ENCODE measurements around the gene CA5A.
A peak's percentile ranks its signal among the peaks of the same experiment; 100 is the strongest.

CA5A gene

GRCh38 chr16:87854907-87855683, 81.2 kb downstream of the CA5A start:
- FAIRE-seq (no peak), DNase-seq (ENCODE audit: insufficient read length) (no peak)
- TF ChIP-seq POLR2AphosphoS5 (IDR thresholded peaks at IDR 0.05; ENCODE audit: low read depth, low read length), result no peak
- TF ChIP-seq TAF1 (IDR thresholded peaks at IDR 0.05; ENCODE audit: borderline replicate concordance, low read depth, low read length), result no peak

GRCh38 chr16:87854053-87854906, 82.0 kb downstream of the CA5A start:
- TF ChIP-seq TAF1 (IDR thresholded peaks at IDR 0.05; ENCODE audit: borderline replicate concordance, low read depth, low read length) (no peak), POLR2A (IDR thresholded peaks at IDR 0.05; ENCODE audit: low read depth, low read length) (no peak; the same call in 1 of the 2 replicates), POLR2AphosphoS5 (IDR thresholded peaks at IDR 0.05; ENCODE audit: low read depth, low read length) (no peak)
- no peak for FAIRE-seq

GRCh38 chr16:87853411-87854052, 82.8 kb downstream of the CA5A start:
- DNase-seq (ENCODE audit: insufficient read length) (peak; percentile 92), FAIRE-seq (peak; percentile 82)
- TF ChIP-seq TAF1 (IDR thresholded peaks at IDR 0.05; ENCODE audit: borderline replicate concordance, low read depth, low read length), result no peak
- TF ChIP-seq POLR2A (IDR thresholded peaks at IDR 0.05; ENCODE audit: low read depth, low read length), result peak; percentile 56; the same call in 1 of the 2 replicates
- peak; percentile 18; the same call in 1 of the 2 replicates for TF ChIP-seq POLR2AphosphoS5 (IDR thresholded peaks at IDR 0.05; ENCODE audit: low read depth, low read length)

More at GRCh38 chr16:87854053-87854906, 82.0 kb downstream of the CA5A start:
- no peak for DNase-seq (ENCODE audit: insufficient read length)

GRCh38 chr16:87851601-87852000, 84.7 kb downstream of the CA5A start:
- DNase-seq (ENCODE audit: insufficient read length), result no peak
- FAIRE-seq, result no peak
- no peak for TF ChIP-seq TAF1 (IDR thresholded peaks at IDR 0.05; ENCODE audit: borderline replicate concordance, low read depth, low read length)
- TF ChIP-seq POLR2AphosphoS5 (IDR thresholded peaks at IDR 0.05; ENCODE audit: low read depth, low read length), result no peak
- no peak for TF ChIP-seq POLR2A (IDR thresholded peaks at IDR 0.05; ENCODE audit: low read depth, low read length)

- FAIRE-seq, result no peak
- TF ChIP-seq POLR2A (IDR thresholded peaks at IDR 0.05; ENCODE audit: low read depth, low read length) (no peak), TAF1 (IDR thresholded peaks at IDR 0.05; ENCODE audit: borderline replicate concordance, low read depth, low read length) (no peak), POLR2AphosphoS5 (IDR thresholded peaks at IDR 0.05; ENCODE audit: low read depth, low read length) (no peak)
- no peak for DNase-seq (ENCODE audit: insufficient read length)
Measured at GRCh38 chr16:87851141-87851587, 85.2 kb downstream of the CA5A start.

- TF ChIP-seq POLR2A (IDR thresholded peaks at IDR 0.05; ENCODE audit: low read depth, low read length) (no peak), TAF1 (IDR thresholded peaks at IDR 0.05; ENCODE audit: borderline replicate concordance, low read depth, low read length) (no peak), POLR2AphosphoS5 (IDR thresholded peaks at IDR 0.05; ENCODE audit: low read depth, low read length) (no peak)
- DNase-seq (ENCODE audit: insufficient read length) (peak; percentile 92), FAIRE-seq (peak; percentile 56)
Measured at GRCh38 chr16:87850009-87851006, 86.0 kb downstream of the CA5A start.

- TF ChIP-seq POLR2A (IDR thresholded peaks at IDR 0.05; ENCODE audit: low read depth, low read length) (no peak), TAF1 (IDR thresholded peaks at IDR 0.05; ENCODE audit: borderline replicate concordance, low read depth, low read length) (no peak), POLR2AphosphoS5 (IDR thresholded peaks at IDR 0.05; ENCODE audit: low read depth, low read length) (no peak)
- DNase-seq (ENCODE audit: insufficient read length) (no peak), FAIRE-seq (no peak)
Measured at GRCh38 chr16:87849419-87850008, 86.8 kb downstream of the CA5A start.

GRCh38 chr16:87848676-87849345, 87.5 kb downstream of the CA5A start:
- FAIRE-seq, result no peak
- DNase-seq (ENCODE audit: insufficient read length), result no peak
- TF ChIP-seq TAF1 (IDR thresholded peaks at IDR 0.05; ENCODE audit: borderline replicate concordance, low read depth, low read length) (no peak), POLR2A (IDR thresholded peaks at IDR 0.05; ENCODE audit: low read depth, low read length) (no peak), POLR2AphosphoS5 (IDR thresholded peaks at IDR 0.05; ENCODE audit: low read depth, low read length) (no peak)

GRCh38 chr16:87847785-87848675, 88.3 kb downstream of the CA5A start:
- TF ChIP-seq TAF1 (IDR thresholded peaks at IDR 0.05; ENCODE audit: borderline replicate concordance, low read depth, low read length), result no peak
- no peak for TF ChIP-seq POLR2AphosphoS5 (IDR thresholded peaks at IDR 0.05; ENCODE audit: low read depth, low read length)
- no peak; the same call in 1 of the 2 replicates for TF ChIP-seq POLR2A (IDR thresholded peaks at IDR 0.05; ENCODE audit: low read depth, low read length)
- DNase-seq (ENCODE audit: insufficient read length) (no peak), FAIRE-seq (no peak)
